ENCODE results near the gene SKA3.

Gene SKA3

DNA sequence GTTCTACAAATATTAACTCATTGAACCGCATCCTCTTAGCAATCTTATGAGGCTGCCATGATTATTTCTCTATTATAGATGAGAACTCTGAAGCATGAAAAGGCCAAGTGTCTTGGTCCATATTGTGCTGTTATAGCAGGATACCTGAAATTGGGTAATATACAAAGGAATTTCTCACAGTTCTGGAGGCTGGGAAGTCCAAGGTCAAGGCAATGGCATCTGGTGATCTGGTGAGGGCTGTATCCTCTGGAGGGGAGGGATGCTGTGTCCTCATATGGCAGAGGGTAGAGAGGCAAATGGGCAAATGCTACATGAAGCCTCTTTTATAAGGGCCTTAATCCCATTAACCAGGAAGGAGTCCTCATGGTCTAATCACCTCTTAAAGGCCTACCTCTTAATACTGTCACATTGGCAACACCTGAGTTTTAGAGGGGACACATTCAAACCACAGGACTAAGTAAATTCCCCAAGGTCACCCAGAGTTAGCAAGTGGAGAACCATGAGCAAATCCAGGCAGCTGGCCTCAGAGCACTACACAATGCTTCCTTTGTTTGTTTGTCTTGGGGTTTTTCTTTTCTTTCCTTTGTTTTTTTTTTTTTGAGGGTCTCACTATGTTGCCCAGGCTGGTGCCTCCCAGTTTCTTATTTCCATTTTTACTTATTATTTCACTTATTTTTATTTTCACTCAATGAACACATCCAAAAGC lies 59.1 kb downstream of the SKA3 start:
- Histone ChIP-seq H3K4me3 (no peak overlapping the region), H3K9me3 (no peaks in the 10 kb centered on the region), H3K4me1 (peaks cover 3% of the 10 kb centered on the region; the same call in 1 of the 2 replicates), H3K27me3 (ENCODE audit: low read depth) (no peaks in the 10 kb centered on the region), H3K36me3 (replicated peaks) (no peaks in the 10 kb centered on the region)
- in situ Hi-C loops (cut with MboI; ENCODE audit: low sequenced_read_pairs): loop anchor here (25.0 kb wide), 1 partner anchor 370 kb away; no protein-coding TSS in a partner anchor
- DNase-seq (ENCODE audit: low spot score in 2 of 2): no peak

DNA sequence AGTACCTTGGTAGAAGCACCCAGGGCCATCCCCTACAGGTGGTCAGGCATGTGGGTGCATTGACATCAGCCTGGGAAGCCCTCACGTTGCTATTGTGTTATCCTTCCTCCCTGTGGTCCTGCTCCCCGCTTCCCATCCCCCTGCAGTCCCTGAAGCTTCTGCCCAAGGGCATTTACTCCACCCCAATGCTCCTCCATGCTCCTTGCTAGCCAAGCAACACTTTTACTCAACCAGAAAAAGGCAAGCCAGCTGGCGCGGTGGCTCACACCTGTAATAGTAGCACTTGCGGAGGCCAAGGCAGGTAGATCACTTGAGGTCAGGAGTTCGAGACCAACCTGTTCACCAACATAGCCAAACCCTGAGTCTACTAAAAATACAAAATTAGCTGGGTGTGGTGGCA lies 60.2 kb downstream of the SKA3 start:
- Histone ChIP-seq H3K4me3 (no peak overlapping the region), H3K27me3 (ENCODE audit: low read depth) (no peaks in the 10 kb centered on the region), H3K4me1 (peaks cover 3% of the 10 kb centered on the region; the same call in 1 of the 2 replicates), H3K36me3 (replicated peaks) (no peaks in the 10 kb centered on the region), H3K9me3 (no peaks in the 10 kb centered on the region)
- in situ Hi-C loops (cut with MboI; ENCODE audit: low sequenced_read_pairs): loop anchor here (25.0 kb wide), 1 partner anchor 371 kb away; no protein-coding TSS in a partner anchor
- no peak for DNase-seq (ENCODE audit: low spot score in 2 of 2)

DNA sequence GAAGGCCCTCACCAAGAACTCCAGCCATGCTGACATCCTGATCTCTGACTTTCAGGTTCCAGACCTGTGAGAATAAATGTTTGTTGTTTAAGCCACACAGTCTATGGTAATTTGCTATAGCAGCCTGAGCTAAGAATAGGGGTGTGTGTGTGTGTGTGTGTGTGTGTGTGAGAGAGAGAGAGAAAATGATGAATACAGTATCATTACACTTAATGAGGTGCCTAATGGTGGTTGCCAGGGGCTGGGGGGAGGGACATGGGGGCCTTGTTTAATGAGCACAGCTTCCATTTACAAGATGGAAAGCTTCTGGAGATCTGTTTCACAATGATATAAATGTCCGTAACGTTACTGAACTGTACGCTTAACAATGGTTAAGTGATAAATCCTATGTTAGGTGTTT lies 61.1 kb downstream of the SKA3 start:
- in situ Hi-C loops (cut with MboI; ENCODE audit: low sequenced_read_pairs): loop anchor here (25.0 kb wide), 1 partner anchor 372 kb away; no protein-coding TSS in a partner anchor
- no peak for DNase-seq (ENCODE audit: low spot score in 2 of 2)
- no peaks in the 10 kb centered on the region for H3K9me3 ChIP-seq
- H3K4me3 ChIP-seq: no peak overlapping the region
- peaks cover 3% of the 10 kb centered on the region; the same call in 1 of the 2 replicates for H3K4me1 ChIP-seq
- H3K27me3 ChIP-seq (ENCODE audit: low read depth): no peaks in the 10 kb centered on the region
- H3K36me3 ChIP-seq (replicated peaks): no peaks in the 10 kb centered on the region

DNA sequence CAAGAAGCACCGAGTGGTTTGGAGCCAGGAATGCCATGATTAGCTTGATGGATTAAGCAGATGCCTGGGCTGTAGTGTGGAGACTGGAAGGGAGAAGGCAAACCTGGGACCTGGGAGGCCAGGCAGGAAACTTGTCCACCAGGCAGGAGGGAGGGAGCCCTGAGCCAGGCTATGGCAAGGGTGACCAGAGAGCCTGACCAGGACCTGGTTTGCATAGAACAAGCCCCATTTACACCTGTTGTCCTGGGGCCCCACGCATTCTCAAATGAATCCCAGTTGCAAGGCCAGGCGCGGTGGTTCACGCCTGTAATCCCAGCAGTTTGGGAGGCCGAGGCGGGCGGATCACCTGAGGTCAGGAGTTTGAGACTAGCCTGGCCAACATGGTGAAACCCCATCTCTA lies 64.8 kb downstream of the SKA3 start:
- DNase-seq (ENCODE audit: low spot score in 2 of 2): no peak
- Histone ChIP-seq H3K36me3 (replicated peaks) (no peaks in the 10 kb centered on the region), H3K9me3 (no peaks in the 10 kb centered on the region), H3K4me1 (peaks cover 3% of the 10 kb centered on the region; the same call in 1 of the 2 replicates), H3K27me3 (ENCODE audit: low read depth) (no peaks in the 10 kb centered on the region), H3K4me3 (no peak overlapping the region)
- in situ Hi-C loops (cut with MboI; ENCODE audit: low sequenced_read_pairs): loop anchor here (25.0 kb wide), 1 partner anchor 376 kb away; no protein-coding TSS in a partner anchor

DNA sequence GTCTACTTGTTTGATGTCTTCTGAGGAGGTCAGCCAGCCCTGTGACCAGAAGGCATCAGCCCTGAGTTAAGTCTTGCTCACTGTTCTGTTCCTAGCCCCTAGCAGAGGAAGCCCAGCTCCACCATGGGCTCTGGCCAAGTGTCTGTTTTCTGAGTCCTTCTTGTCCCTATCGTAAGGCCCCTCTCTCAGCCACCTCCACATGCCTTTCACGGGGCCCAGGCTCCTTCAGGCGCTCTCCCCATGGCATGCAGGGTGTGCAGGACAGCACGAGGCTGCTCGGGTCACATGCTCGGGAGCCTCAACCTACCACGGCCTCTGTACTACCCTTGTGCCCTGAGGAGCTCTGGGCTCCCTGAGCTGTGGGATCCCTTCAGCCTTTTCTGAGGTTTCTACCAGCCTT lies 67.2 kb downstream of the SKA3 start:
- no peaks in the 10 kb centered on the region for H3K36me3 ChIP-seq (replicated peaks)
- H3K4me3 ChIP-seq: no peak overlapping the region
- no peaks in the 10 kb centered on the region for H3K27me3 ChIP-seq (ENCODE audit: low read depth)
- DNase-seq (ENCODE audit: low spot score in 2 of 2): no peak
- H3K4me1 ChIP-seq: no peaks in the 10 kb centered on the region
- in situ Hi-C loops (cut with MboI; ENCODE audit: low sequenced_read_pairs): loop anchor here (25.0 kb wide), 1 partner anchor 378 kb away; no protein-coding TSS in a partner anchor
- no peaks in the 10 kb centered on the region for H3K9me3 ChIP-seq

DNA sequence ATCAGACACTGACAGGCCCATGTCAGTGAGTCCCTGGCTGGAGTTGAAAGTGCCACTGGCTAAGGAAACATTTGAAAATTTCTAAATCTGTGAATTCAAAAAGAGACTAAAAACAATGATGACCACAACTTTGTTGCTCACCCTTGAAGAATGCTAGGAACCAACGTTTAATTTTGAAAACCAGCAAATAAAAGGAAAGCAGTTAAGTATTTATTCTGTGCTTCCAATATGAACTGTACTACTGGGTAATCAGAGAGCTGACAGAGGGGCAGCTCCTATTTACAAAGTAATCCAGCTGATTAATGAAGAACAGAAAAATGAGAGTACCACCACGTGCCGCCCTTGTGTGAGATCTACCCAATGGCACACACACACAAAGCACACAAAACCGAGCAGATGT lies 70.3 kb downstream of the SKA3 start:
- H3K4me3 ChIP-seq: no peak overlapping the region
- no peak for DNase-seq (ENCODE audit: low spot score in 2 of 2)
- H3K27me3 ChIP-seq (ENCODE audit: low read depth): no peaks in the 10 kb centered on the region
- H3K36me3 ChIP-seq (replicated peaks): no peaks in the 10 kb centered on the region
- H3K4me1 ChIP-seq: no peaks in the 10 kb centered on the region
- no peaks in the 10 kb centered on the region for H3K9me3 ChIP-seq
- in situ Hi-C loops (cut with MboI; ENCODE audit: low sequenced_read_pairs): loop anchor here (25.0 kb wide), 1 partner anchor 381 kb away; no protein-coding TSS in a partner anchor

DNA sequence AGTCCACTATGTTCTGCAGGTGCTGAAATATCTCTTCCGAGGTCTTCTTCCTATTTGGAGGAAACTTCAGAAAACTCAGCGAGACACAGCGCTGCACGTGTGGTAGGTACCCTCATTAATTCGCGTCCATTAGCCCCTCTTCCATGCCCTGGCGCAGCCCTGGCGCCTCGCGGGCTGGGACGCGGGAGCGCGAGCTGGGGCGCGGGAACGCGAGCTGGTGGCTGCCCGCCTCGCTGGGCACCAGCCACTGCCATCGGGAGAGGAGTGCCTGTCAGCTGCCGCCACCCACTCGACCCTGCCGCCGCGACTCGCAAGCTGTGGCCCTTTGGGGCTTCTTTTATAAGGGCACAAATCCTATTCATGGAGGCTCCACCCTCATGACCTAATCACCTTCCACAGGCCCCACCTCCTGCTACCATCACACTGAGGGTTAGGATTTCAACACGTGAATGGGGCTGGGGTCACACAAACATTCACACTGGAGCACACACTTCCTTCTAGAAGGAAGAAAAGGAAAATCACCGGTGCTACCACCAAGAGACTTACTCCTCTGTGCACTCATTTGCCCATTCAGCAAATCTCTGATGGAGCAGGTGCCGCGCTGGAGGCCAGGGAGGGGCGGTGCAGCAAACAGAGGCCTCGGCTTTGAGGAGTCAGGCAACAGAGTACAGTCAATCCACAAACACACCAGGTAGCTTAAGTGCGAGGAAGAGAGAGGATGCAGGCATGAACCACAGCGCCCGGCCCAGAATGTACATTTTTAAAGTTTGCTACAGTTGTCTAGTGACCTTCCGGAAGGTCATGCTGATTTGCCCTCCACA lies 71.9 kb downstream of the SKA3 start:
- no peak for DNase-seq (ENCODE audit: low spot score in 2 of 2)
- no peaks in the 10 kb centered on the region for H3K9me3 ChIP-seq
- no peaks in the 10 kb centered on the region for H3K27me3 ChIP-seq (ENCODE audit: low read depth)
- in situ Hi-C loops (cut with MboI; ENCODE audit: low sequenced_read_pairs): loop anchor here (25.0 kb wide), 1 partner anchor 383 kb away; no protein-coding TSS in a partner anchor
- H3K36me3 ChIP-seq (replicated peaks): no peaks in the 10 kb centered on the region
- no peak overlapping the region for H3K4me3 ChIP-seq
- no peaks in the 10 kb centered on the region for H3K4me1 ChIP-seq

Measured in HAP-1 (cell line).